Stimulated activated CD4-positive, alpha-beta T cell treated with anti-CD3 and anti-CD28 coated beads, TNF-alpha, amount 100 ng/mL, for 1 hour (primary cell): Measurements from ENCODE around the gene NARF.

Experiments
- DNase-seq, 3 donors: peaks; one replicate each; pipeline ENCODE4 v3.0.0-alpha.2; 2020; ENCODE audit warnings: low read depth in 3 of 3, low spot score in 1 of 3

The NARF gene

DNA sequence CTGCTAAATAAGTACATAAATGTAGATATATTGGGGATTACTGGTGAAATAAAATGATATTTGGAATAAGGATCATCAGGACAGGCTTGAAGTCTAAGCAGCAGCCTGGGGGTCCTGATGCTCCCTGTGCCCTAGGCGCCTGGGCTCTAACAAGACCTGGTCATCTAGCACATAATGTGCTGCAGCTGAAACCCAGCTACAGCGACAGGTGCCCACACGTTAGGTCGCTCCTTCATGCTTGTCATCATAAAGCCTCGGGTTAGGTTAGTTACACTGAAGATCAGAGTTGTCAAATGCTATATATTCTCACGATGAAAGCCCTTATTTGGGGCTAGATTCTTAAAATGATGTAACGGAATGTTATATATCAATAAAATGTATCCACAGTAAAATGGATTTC lies 11.5 kb downstream of the NARF start:
- DNase-seq = no peak

DNA sequence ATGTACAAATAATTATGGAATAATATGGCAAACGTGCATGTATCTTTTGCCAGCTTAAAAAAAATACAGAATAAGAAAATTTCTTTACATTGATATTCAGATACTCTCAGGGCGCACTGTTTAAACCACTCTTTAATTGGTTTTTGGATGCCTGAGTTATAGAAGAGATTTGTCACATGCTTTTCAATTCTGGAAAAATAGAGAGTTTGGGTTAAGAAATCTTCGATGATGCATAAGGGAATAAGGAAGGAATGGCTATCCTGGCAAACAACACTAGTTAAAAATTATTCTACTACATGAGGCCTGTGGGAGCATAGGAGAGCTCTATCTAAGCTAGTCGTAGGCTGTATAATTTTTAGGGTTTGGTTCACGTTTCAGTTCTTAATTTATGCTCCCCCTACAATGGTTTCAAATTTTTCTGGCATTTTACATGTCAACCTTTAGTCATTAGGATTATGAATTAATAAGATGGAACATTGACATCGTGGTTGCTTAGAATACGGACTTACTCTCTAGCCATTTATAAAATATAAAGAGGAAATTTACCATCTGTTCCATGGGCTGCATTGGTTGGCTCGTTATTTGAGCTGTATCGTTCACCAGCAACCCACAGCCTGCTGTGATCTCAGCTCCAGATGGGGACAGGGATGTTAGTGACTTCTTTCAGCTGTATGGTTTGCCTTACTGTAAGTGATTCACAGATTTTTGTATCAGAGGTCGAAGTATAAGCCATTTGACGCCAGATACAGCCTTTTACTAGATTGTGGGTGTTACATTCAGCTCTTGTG lies 15.9 kb downstream of the NARF start:
- no peak for DNase-seq

DNA sequence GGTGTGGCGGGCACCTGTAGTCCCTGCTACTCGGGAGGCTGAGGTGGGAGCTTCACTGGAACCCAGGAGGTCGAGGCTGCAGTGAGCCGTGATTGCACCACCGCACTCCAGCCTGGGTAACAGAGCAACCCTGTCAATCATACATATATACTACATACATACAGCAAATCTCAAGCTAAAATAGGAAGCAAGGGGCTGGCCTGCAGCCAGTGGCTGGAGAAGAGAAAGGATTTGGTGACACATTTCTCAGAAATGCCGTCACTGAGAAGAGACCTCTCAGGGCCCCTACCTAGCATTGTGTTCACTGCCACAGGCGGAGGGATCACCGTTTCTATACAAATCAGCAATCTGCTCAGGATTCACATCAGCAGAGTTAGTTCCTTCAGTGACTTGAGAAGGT lies 16.9 kb downstream of the NARF start:
- DNase-seq = no peak

DNA sequence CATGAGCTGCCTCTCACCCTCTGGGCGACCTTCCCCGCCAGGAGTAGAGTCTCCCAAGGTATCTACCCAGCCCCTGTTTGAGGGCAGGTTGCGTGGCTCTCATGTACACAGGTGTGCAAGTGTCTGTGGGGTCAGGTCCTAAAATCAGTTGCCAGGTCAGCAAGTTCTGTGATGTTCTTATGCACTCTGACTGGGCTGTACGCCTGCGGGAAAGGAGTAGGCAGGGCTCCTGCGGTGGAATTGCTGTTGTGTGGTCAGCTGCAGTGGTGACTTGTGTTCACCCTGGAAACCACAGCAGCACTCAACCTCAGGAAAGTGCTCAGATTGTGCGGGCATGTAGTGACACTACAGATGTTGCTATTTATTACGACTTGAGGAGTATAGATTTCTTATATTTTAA lies 19.4 kb downstream of the NARF start:
- no peak for DNase-seq

DNA sequence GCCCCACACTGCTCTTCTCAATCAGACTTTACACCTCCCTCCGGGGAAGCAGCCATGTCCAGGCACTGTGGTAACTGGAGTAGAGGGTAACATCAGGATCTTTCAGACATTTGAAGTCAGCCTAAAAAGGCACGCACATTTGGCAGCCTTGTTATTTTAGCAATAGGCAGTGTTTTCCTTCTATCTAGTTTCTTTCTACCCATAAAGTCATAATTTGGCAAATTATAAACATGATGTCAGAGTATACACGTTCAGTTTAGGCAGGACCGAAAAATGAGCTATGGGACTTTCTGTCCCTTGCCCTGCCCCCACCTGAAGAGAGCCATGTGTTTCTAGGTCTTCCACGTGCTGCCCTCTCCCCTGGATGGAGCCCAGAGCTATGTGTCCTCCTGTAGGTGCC lies 21.1 kb downstream of the NARF start:
- DNase-seq = no peak

DNA sequence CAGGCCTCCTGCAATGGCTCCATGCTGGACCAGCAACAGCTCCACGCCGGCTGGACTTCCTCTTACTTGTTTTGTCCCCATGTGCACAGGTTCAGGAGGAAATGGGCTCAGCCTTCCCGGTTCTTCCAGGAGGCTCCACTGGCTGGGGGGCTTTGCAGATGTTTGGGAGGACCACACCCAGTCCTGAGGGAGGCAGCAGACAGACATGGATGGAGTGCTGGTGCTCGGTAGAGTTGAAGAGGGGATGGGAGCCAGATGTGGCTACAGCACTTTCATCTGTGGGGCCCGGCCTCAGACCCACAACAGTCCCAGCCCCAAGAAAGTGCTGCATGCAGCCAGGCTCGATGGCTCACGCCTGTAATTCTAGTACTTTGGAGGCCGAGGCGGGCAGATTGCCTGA lies 21.8 kb downstream of the NARF start:
- DNase-seq = no peak

DNA sequence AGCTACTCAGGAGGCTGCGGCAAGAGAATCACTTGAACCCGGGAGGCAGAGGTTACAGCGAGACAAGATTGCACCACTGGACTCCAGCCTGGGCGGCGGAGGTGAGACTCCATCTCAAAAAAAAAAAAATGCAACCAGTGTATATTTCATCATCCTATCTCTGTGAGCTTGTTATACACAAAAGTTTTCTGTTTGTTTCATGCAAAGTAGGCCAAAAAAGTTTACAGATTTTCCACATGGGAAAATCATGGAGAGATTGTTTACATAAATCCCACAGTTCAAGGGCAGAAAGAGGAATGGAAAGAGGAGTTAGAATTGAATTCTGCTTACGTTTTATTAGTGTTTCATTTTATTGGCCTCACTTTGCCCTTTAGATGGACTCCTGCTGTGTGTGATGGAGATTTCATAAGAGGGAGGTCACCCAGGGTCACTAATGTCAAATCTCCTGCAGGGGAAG lies 24.7 kb downstream of the NARF start:
- no peak for DNase-seq

DNA sequence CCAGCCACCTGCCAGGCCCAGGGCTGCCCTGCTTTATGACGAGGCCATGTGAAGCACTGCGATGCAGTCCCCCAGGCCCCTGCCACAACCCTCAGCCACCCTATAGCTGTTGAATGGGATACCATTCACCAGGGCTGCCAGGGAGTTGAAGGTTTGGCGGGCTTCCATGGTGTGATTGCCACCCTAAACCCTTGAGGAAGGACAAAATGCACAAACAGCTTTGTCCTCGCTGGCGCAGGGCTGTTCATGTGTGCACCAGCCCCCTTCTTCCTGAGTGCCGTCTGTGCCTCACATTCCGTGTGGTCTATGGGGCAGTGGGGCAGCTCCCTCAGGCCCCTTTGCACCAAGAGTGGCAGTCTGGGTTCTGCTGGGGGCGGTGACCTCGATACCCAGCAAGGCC lies 25.3 kb downstream of the NARF start:
- DNase-seq = no peak

DNA sequence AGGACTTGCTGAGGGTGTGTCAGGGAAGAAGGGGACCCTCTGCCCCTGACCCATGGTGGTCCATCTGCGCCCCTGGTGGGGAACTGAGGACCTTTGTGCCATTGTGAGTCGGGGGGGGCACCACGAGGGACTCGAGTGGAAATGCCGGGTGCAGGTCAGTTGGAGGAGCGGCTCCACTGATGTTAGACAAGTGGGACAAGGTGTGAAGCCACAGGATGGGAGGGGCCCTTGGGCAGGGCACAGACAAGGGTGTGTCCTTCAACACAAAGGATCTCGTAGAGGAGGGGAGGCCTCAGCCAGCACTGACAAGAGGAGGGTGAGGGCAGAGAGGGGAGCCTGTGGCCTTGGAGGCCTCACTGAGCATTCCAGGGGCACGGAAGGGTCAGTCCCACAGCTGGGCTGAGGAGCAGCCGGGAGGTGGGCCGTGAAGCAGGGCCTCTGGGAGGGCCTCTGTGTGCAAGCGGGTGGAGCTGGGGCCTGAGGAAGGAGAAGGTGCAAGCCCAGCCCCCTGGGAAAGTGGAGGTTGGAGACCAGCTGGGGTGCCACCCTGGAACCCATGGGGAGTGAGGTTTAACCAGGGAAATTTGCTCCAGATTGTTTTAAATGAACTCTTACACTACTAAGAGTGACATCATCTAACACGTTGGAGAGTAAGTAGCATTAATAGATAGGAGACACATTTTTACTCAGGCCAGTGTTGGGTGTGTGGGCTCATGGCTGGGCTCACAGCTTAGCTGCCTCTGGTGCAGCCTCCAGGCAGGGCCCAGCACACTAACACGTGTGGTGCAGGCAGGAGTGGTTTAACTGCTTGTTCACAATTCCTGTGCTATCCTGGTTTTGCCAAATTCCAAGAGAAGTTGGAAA lies 27.9 kb downstream of the NARF start:
- no peak for DNase-seq

DNA sequence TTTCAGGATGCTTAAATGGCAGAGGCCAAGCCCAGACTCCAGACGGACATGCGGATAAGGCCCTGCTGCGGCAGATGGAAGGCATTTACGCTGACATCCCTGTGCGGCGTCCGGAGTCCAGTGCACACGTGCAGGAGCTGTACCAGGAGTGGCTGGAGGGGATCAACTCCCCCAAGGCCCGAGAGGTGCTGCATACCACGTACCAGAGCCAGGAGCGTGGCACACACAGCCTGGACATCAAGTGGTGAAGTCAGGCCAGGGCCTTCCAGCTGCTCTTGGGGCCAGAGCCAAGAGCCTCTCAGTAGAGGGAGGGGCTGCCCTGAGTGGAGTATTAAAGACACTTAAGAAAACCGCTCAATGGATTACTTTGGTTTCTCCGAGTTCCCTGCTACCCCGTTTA lies 29.4 kb downstream of the NARF start:
- no peak for DNase-seq

DNA sequence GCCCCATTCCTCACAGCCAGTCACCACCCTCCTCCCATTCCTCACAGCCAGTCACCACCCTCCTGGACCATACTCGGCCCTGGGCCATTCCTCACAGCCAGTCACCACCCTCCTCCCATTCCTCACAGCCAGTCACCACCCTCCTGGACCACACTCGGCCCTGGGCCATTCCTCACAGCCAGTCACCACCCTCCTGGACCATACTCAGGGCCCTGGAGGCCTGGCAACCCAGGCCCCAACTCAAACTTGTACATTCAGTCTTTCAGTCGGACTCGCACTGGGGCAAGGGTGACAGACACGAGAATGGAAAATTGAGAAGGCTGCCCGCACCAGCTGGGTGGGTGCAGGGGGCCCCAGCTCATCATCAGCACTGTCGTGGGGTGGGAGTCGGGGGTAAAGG lies 30.6 kb downstream of the NARF start:
- no peak for DNase-seq

DNA sequence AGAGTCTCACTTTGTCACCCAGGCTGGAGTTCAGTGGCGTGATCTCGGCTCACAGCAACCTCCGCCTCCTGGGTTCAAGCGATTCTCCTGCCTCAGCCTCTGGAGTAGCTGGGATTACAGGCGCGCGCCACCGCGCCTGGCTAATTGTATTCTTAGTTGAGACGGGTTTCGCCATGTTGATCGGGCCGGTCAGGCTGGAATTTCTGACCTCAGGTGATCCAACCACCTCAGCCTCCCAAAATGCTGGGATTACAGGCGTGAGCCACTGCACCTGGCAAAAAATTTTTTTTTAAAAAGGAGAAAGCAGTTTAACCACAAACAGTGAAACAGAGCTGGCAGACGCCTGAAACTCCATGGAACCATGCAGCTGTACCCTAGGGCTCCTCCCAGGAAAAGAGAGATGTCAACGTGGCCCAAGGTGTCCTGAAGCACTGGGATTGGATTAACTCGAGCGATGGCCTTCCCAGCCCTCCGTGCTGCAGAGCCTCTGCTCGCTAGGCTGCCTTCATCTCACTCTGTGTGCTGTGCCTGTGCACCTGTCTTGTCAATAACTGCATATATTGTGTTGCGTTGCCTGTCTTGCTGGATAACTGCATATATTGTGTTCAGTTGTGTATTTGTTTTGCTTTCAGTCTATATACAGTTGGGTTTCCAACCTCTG lies 31.4 kb downstream of the NARF start:
- no peak for DNase-seq

DNA sequence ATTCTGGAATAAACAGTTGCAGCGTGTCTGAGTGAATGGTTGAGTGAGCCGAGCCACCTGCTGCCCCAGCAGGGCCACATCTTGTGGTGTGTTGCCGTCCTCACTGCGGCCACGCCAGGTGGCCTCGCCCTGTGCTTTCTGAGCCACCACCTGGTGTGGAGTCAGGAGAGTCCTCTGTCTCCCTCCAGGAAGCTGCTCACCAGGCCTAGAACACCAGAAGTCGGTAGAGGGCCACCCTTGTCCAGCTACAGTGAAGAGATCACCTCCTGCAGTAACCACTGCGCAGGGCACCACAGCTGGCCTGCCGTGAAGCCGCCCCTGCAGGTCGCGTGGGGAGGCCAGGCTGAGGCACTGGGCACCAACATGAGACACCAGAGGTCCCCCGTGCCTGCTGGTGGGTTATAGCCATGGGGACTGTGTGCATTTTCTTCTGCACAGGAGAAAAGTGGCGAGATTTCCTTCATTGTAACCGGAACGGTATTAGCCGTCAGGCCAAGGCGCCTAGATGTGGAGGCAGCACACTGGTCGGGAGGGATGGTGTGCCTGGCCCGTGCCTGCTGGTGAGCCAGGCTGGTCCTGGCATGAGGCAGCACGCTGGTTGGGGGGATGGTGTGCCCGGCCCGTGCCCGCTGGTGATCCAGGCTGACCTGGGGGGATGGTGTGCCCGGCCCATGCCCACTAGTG lies 32.1 kb downstream of the NARF start:
- DNase-seq = no peak

DNA sequence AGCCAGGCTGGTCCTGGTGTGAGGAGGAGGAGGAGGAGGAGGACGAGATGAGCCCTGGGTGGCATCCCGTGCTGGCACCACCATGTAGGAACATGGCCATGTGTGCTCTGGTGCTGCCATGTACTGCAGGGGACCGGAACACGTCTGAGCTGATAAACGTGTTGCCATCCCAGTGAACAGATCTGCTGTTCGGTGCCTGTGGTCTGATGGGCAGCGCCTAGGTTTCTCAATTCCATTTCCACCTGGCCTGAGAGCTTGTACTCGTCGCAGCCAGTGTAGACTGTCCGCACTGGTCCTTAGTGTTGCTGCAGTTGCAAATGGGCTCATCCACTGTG lies 32.6 kb downstream of the NARF start:
- no peak for DNase-seq

DNA sequence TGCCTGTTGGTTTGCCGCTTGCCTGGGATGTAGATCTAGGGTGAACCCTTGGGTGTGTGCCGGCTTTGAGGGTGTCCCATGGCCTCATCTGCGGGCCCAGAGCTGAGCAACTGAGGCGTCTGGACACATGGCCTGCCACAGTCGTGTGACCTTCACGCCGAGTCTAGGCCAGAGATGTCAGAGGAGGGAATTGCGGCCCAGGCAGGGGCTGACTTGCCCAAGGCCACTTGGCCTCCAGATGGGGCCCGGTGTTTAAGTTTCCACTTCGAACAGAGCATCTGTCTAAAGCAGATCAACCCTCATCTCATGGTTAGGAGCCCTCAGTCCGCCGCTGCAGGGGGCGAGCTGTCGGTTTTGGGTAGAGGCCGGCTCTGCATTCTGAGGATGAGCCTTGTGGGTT lies 33.0 kb downstream of the NARF start:
- no peak for DNase-seq

DNA sequence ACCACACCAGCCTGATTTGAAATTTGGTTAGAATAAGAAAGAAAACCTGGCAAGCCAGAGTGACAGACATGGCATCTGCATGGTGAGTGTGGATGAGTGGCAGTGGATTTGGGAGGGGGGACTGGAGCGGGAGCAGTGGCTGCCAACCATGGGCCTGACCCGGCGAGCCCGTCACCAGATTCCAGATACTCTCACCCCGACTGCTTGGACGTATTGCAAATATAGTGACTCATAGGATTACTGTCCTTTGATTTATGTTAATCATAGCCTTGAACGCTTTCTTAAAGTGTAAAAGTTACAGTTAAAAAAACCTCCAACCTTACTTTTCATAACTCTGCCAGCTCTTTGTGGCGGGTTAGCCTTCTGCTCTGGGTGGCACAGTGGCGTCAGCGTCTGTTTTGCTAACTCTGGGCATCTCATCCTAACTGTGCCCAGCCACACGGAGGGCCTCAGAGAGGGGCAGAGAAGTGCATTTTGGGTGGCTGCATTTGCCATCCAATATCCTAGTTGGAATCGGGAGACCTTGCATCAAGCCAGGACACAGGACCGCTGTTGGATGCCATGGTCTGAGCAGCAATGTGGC lies 34.2 kb downstream of the NARF start:
- DNase-seq = no peak

DNA sequence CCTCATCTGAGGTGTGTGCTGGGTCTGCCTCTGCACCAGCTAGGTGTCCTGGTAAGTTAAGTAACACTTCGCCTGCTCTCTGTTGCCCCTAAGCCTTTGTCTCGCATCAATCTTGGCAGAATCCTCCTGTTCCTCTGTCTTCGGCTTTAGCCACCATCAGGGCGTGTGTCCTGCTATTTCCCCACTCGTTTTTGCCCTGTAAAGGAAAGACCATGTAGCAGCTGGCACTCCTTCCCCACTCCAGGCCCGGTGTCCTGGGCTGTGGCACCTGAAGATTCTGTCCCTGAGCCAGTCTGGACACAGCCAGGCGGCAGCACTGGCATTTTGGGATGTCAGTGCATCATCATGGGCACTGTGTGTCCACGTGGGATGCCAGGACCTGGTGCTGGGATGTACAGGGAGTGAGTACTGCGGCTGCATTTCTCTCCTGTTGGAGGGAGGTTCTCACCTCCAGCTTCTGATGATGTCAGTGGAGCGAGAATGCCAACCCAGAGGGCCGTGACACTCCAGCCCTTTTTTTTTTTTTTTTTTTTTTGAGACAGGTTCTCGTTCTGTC lies 34.8 kb downstream of the NARF start:
- no peak for DNase-seq

DNA sequence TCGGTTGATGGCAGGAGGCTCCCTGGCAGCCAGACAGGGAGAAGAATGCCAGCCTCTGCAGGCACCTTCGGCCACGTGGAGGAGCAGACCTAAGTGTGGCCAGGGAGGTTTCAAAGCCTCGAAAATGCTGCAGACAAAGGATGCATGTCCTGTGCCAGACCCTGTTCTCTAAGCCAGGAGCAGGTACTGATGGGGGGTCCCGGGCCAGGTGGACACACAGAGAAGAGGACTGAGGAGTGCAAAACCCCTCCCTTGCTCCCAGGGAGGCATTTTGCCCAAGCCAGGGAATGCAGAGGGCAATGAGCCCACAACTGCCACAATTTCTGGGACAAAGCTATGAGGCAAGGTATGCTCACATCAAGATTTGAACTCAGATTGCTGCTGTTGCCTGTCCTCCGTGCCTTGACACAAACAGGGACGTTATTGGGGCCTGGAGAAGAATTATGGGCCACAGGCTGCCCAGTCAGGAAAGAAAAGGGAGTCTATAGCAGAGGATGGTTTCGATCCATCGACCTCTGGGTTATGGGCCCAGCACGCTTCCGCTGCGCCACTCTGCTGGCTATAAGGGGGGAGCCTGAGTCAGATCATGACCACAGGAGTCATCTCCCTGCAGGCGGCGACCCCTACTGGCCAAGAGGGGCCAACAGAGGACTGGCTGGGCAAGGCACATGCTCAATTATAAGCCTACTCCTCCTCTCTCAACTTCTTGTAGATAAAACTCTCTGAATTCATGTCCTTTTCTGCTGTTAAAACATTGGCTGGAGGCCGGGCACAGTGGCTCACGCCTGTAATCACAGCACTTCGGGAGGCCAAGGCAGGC lies 35.9 kb downstream of the NARF start:
- DNase-seq = peak; percentile 72 to 83 (median 81)

DNA sequence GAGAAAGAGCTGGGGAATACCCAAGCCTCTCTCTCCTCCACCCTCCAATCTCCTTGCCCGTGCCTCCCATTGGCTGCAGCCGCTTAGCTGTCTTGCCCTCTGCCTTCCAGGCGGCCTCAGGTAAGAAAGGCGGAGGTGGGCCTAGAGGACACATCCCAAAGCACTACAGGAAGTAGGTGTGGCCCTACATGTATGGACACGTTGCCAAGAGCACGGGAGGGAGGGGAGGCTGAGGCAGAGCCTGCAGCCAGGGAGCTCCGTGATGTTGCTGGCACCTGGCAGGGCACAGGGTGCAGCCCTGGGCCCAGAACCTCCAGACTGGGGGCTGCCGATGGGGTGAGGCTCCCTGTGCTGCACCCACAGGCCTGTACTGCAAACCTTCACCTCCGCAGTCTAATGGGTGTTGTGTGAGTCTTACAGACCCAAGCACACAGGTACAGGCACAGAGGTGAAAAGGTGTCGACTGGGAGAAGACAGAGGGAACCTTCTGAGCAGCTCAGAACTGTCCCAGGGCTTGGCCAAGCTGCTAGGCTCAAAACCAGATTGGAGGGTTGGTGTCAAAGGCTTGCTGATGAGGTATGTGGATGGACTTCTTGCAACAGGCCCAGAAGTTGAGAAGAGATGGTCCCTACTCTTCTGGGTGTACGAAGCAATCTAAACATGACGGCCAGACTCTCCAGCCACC lies 37.4 kb downstream of the NARF start:
- no peak for DNase-seq
